NCI-H1105 (cell line): ENCODE data around the gene TAF11L9.
"Not testable (repeated sequence)": the region's sequence is repeated elsewhere in the genome, so short reads cannot be mapped to it uniquely, and the experiment has no call there.

Source experiments
- DNase-seq: peaks from one replicate; lab custom pipeline; 2025; lab: John Stamatoyannopoulos, UW

TAF11L9 gene

GRCh38 chr5:17594255-17594654 is at the start of gene TAF11L9:
Gene TAF11L9, minus strand, starts transcription at chr5:17594394.
- not testable (repeated sequence) for DNase-seq

- no peak for DNase-seq
These were observed 40.0 kb upstream of the TAF11L9 start, which contains the start of gene TAF11L14 for GRCh38 chr5:17634160-17634559. Gene TAF11L14, plus strand, starts transcription at chr5:17634460.

- not testable (repeated sequence) for DNase-seq
These were observed 37.6 kb upstream of the TAF11L9 start, which contains the start of gene TAF11L13 for GRCh38 chr5:17631788-17632187. Gene TAF11L13, plus strand, starts transcription at chr5:17632088.

GRCh38 chr5:17625686-17626085 is 31.5 kb upstream of the TAF11L9 start:
- DNase-seq: no peak

- DNase-seq: no peak
These were observed 26.4 kb upstream of the TAF11L9 start for GRCh38 chr5:17620627-17621026.

- no peak for DNase-seq
These were observed 25.2 kb upstream of the TAF11L9 start for GRCh38 chr5:17619354-17619753.

- DNase-seq: no peak
These were observed 20.8 kb upstream of the TAF11L9 start for GRCh38 chr5:17614872-17615605.

GRCh38 chr5:17610092-17610491 is 15.9 kb upstream of the TAF11L9 start, which contains the start of gene TAF11L12:
Gene TAF11L12, plus strand, starts transcription at chr5:17610392.
- not testable (repeated sequence) for DNase-seq

- DNase-seq: not testable (repeated sequence)
These were observed 13.3 kb upstream of the TAF11L9 start for GRCh38 chr5:17607461-17607860.

GRCh38 chr5:17604951-17605350 is 10.8 kb upstream of the TAF11L9 start:
- no peak for DNase-seq

GRCh38 chr5:17603880-17604279 is 9.7 kb upstream of the TAF11L9 start, which contains the start of gene TAF11L11:
Gene TAF11L11, plus strand, starts transcription at chr5:17604183.
- not testable (repeated sequence) for DNase-seq

- not testable (repeated sequence) for DNase-seq
These were observed 3.5 kb upstream of the TAF11L9 start, which contains the start of gene TAF11L10 for GRCh38 chr5:17597728-17598127. Gene TAF11L10, minus strand, starts transcription at chr5:17597828.

- not testable (repeated sequence) for DNase-seq
These were observed 3.3 kb downstream of the TAF11L9 start, which contains the start of gene TAF11L8 for GRCh38 chr5:17590860-17591259. Gene TAF11L8, minus strand, starts transcription at chr5:17590960.

- not testable (repeated sequence) for DNase-seq
These were observed 8.5 kb downstream of the TAF11L9 start, which contains the start of gene TAF11L7 for GRCh38 chr5:17585658-17586057. Gene TAF11L7, minus strand, starts transcription at chr5:17585758.
